GM19239 (cell line): ENCODE measurements around the gene LGALS12.
A peak's percentile ranks its signal among the peaks of the same experiment; 100 is the strongest.

Source experiments
- DNase-seq: peaks from one replicate; pipeline ENCODE4 v3.0.0; 2011; ENCODE audit warnings: low spot score; ENCODE audit not compliant: insufficient read length
- FAIRE-seq: peaks from 2 replicates; lab custom pipeline; 2011; peaks lifted over from hg19 to GRCh38; lab: Jason Lieb, UNC

The LGALS12 gene

GRCh38 chr11:63556404-63557013 is 50.6 kb downstream of the LGALS12 start:
- no peak for FAIRE-seq
- no peak for DNase-seq

GRCh38 chr11:63557570-63557969 is 51.7 kb downstream of the LGALS12 start:
- no peak for FAIRE-seq

GRCh38 chr11:63558459-63559157 is 52.7 kb downstream of the LGALS12 start:
- DNase-seq (no peak), FAIRE-seq (no peak)

More at GRCh38 chr11:63557570-63557969, 51.7 kb downstream of the LGALS12 start:
- DNase-seq, result no peak

GRCh38 chr11:63560506-63561180 is 54.8 kb downstream of the LGALS12 start:
- no peak for DNase-seq
- no peak for FAIRE-seq

GRCh38 chr11:63563201-63564055 is 57.5 kb downstream of the LGALS12 start, which contains the start of gene PLAAT2:
Gene PLAAT2 (minus strand): TSS chr11:63563379. CDS start chr11:63563324, 55 bp downstream.
- FAIRE-seq, result no peak

GRCh38 chr11:63564056-63564774 is 58.3 kb downstream of the LGALS12 start:
- peak; percentile 54 for DNase-seq
- FAIRE-seq, result peak; percentile 95

More at GRCh38 chr11:63563201-63564055, 57.5 kb downstream of the LGALS12 start, which contains the start of gene PLAAT2:
- no peak for DNase-seq

GRCh38 chr11:63564784-63565350 is 59.0 kb downstream of the LGALS12 start:
- FAIRE-seq, result no peak

More at GRCh38 chr11:63564784-63565350, 59.0 kb downstream of the LGALS12 start:
- no peak for DNase-seq
